HCT116 (cell line): ENCODE measurements around the gene CPM. TPM values are rescaled to one million over a fixed set of nuclear protein-coding genes. Genes with fewer than 3 reads are reported as not detected.
A peak's percentile ranks its signal among the peaks of the same experiment; 100 is the strongest.

Experiments used
- ATAC-seq: fragments of 200-7000 bp; cut with Tn5 transposase; 2 replicates; pipeline ENCODE4 v1.9.1; 2020; ENCODE audit warnings: mild to moderate bottlenecking, moderate library complexity
- BruUV-seq: library from RNA; stranded (reverse); fragments of 400-500 nt; replicated peaks from 2 replicates; lab custom pipeline; 2021; lab: Mats Ljungman, UMichigan
- CTCF ChIA-PET: fragments of 300-600 bp; sonication (Branson Sonifier 250); formaldehyde crosslinking; loops from one replicate; lab custom pipeline; 2021; ENCODE audit warnings: antibody characterized with exemption; lab: Charles Lee
- POLR2A ChIA-PET: fragments of 300-600, 350-600 bp; sonication (Branson Sonifier 250); formaldehyde crosslinking; loops from one replicate; lab custom pipeline; 2021; ENCODE audit warnings: antibody characterized with exemption; lab: Charles Lee
- RAD21 ChIA-PET, 2 experiments: fragments of 300-600 bp; sonication (Branson Sonifier 250); formaldehyde crosslinking; loops; one replicate each; lab custom pipeline; 2023; ENCODE audit warnings: low total read pairs in 2 of 2; ENCODE audit not compliant: uncharacterized antibody in 2 of 2, unreplicated experiment in 2 of 2, low non-redundant PET in 1 of 2; lab: Charles Lee
- DNase-seq: peaks from one replicate; pipeline ENCODE4 v3.0.0-alpha.2; 2010; ENCODE audit warnings: low read depth, low spot score
- H2AFZ ChIP-seq: fragments of 200-600 bp; shearing (Covaris generic), sonication (generic); 2 replicates; pipeline ENCODE4 v1.6.1; 2017; ENCODE audit warnings: low read depth, mixed run types, mixed read lengths, antibody characterized with exemption, low read length; ENCODE audit not compliant: poor library complexity, severe bottlenecking
- H3K27ac ChIP-seq: 2 replicates; pipeline ENCODE4 v1.5.1; 2012; ENCODE audit warnings: low read depth, low read length
- H3K27me3 ChIP-seq: fragments of 200-600 bp; sonication (generic); 2 replicates; pipeline ENCODE4 v1.6.1; 2016; ENCODE audit warnings: mixed run types, low read length, mixed read lengths; ENCODE audit not compliant: insufficient read depth
- H3K36me3 ChIP-seq, 2 experiments: fragments of 200-500 bp in 1 of 2; fragments of 200-600 bp in 1 of 2; sonication (Bioruptor generic) in 1 of 2; sonication (generic) in 1 of 2; 2 replicates each; pipeline versions ENCODE4 v1.5.1 to v1.6.1; 2014 to 2016; ENCODE audit warnings: low read length in 2 of 2, inconsistent platforms in 1 of 2, mixed read lengths in 1 of 2, mixed run types in 1 of 2; ENCODE audit not compliant: insufficient read depth in 2 of 2, control insufficient read depth in 1 of 2
- H3K4me1 ChIP-seq, 2 experiments: fragments of 200-600 bp in 1 of 2; sonication (generic) in 1 of 2; 2 replicates each; pipeline versions ENCODE4 v1.5.1 to v1.6.1; 2012 to 2017; ENCODE audit warnings: low read length in 2 of 2, inconsistent platforms in 1 of 2, mild to moderate bottlenecking in 1 of 2, mixed read lengths in 1 of 2, mixed run types in 1 of 2, moderate library complexity in 1 of 2; ENCODE audit not compliant: insufficient read depth in 2 of 2, control insufficient read depth in 1 of 2
- H3K4me2 ChIP-seq: fragments of 200-600 bp; sonication (generic); 2 replicates; pipeline ENCODE4 v1.6.1; 2017; ENCODE audit warnings: mixed run types, low read length, mixed read lengths
- H3K4me3 ChIP-seq, 2 experiments: fragments of 200-600 bp in 1 of 2; sonication (generic) in 1 of 2; replicated peaks in 1 of 2; 2 replicates each; pipeline ENCODE4 v1.5.1; 2011 to 2016; ENCODE audit warnings: low read length in 2 of 2, control low read depth in 1 of 2, low read depth in 1 of 2, mild to moderate bottlenecking in 1 of 2, mixed read lengths in 1 of 2, mixed run types in 1 of 2
- H3K79me2 ChIP-seq: fragments of 200-600 bp; sonication (generic); 2 replicates; pipeline ENCODE4 v1.6.1; 2017; ENCODE audit warnings: mild to moderate bottlenecking, mixed run types, low read length, moderate library complexity, mixed read lengths; ENCODE audit not compliant: insufficient read depth
- H3K9ac ChIP-seq: fragments of 200-600 bp; sonication (generic); 2 replicates; pipeline ENCODE4 v1.6.1; 2016; ENCODE audit warnings: low read length, mixed read lengths
- H3K9me2 ChIP-seq: fragments of 200-600 bp; sonication (generic), shearing (Covaris generic); 2 replicates; pipeline ENCODE4 v1.6.1; 2017; ENCODE audit warnings: mixed run types, mild to moderate bottlenecking, moderate library complexity; ENCODE audit not compliant: insufficient read depth
- H3K9me3 ChIP-seq, 2 experiments: fragments of 200-500 bp in 1 of 2; fragments of 200-600 bp in 1 of 2; sonication (Bioruptor generic) in 1 of 2; sonication (generic) in 1 of 2; 2 replicates each; pipeline ENCODE4 v1.6.1; 2014 to 2017; ENCODE audit warnings: low read length in 2 of 2, mixed read lengths in 2 of 2, inconsistent platforms in 1 of 2, low read depth in 1 of 2, mild to moderate bottlenecking in 1 of 2, mixed run types in 1 of 2, moderate library complexity in 1 of 2; ENCODE audit not compliant: control insufficient read depth in 1 of 2, insufficient read depth in 1 of 2
- H4K20me1 ChIP-seq: fragments of 200-600 bp; sonication (generic), shearing (Covaris generic); 2 replicates; pipeline ENCODE4 v1.6.1; 2017; ENCODE audit warnings: mixed run types, mild to moderate bottlenecking, moderate library complexity; ENCODE audit not compliant: insufficient read depth
- ATF3 ChIP-seq: IDR thresholded peaks from 2 replicates; pipeline ENCODE4 v1.6.1; 2012
- CEBPB ChIP-seq: IDR thresholded peaks from 2 replicates; pipeline ENCODE4 v1.6.1; 2012; ENCODE audit warnings: low read depth
- CTCF ChIP-seq, 3 experiments: fragments of 200-600 bp in 1 of 3; sonication (generic) in 1 of 3; IDR thresholded peaks in 2 of 3; conservative IDR thresholded peaks in 1 of 3; 2 replicates each; pipeline ENCODE4 v1.5.1; 2012 to 2017; ENCODE audit warnings: low read depth in 2 of 3, low read length in 2 of 3, antibody characterized with exemption in 1 of 3, borderline replicate concordance in 1 of 3, control low read depth in 1 of 3, mild to moderate bottlenecking in 1 of 3, mixed read lengths in 1 of 3, mixed run types in 1 of 3, moderate library complexity in 1 of 3; ENCODE audit not compliant: insufficient read depth in 1 of 3
- EGR1 ChIP-seq: IDR thresholded peaks from 2 replicates; pipeline ENCODE4 v1.6.1; 2012; ENCODE audit warnings: low read depth
- EZH2 ChIP-seq: fragments of 200-600 bp; sonication (generic); IDR thresholded peaks from 2 replicates; pipeline ENCODE4 v1.6.1; 2017; ENCODE audit warnings: antibody characterized with exemption, mixed run types
- FOSL1 ChIP-seq: IDR thresholded peaks from 2 replicates; pipeline ENCODE4 v1.6.1; 2012; ENCODE audit warnings: low read depth
- JUND ChIP-seq: IDR thresholded peaks from 2 replicates; pipeline ENCODE4 v1.6.1; 2012
- MAX ChIP-seq: IDR thresholded peaks from 2 replicates; pipeline ENCODE4 v1.6.1; 2012
- POLR2AphosphoS5 ChIP-seq: IDR thresholded peaks from 2 replicates; pipeline ENCODE4 v1.6.1; 2011; ENCODE audit warnings: mild to moderate bottlenecking, low read depth, low read length, moderate library complexity
- RAD21 ChIP-seq: IDR thresholded peaks from 2 replicates; pipeline ENCODE4 v1.6.1; 2012; ENCODE audit warnings: low read depth, mild to moderate bottlenecking
- SIN3A ChIP-seq: IDR thresholded peaks from 2 replicates; pipeline ENCODE4 v1.6.1; 2012; ENCODE audit warnings: low read depth
- SP1 ChIP-seq: IDR thresholded peaks from 2 replicates; pipeline ENCODE4 v1.6.1; 2012; ENCODE audit warnings: low read depth
- SRF ChIP-seq: IDR thresholded peaks from 2 replicates; pipeline ENCODE4 v1.6.1; 2012; ENCODE audit warnings: low read depth
- TCF7L2 ChIP-seq: IDR thresholded peaks from 2 replicates; pipeline ENCODE4 v1.7.0; 2011; ENCODE audit warnings: borderline replicate concordance, inconsistent platforms; ENCODE audit not compliant: insufficient read depth, insufficient read length; ENCODE audit errors: extremely low read depth
- YY1 ChIP-seq: IDR thresholded peaks from 2 replicates; pipeline ENCODE4 v1.6.1; 2011; ENCODE audit warnings: low read length, low read depth, moderate library complexity, mild to moderate bottlenecking; ENCODE audit not compliant: insufficient replicate concordance; ENCODE audit errors: extremely low read depth
- ZBTB33 ChIP-seq: IDR thresholded peaks from 2 replicates; pipeline ENCODE4 v1.6.1; 2011; ENCODE audit warnings: mild to moderate bottlenecking, low read length, moderate library complexity; ENCODE audit not compliant: insufficient replicate concordance; ENCODE audit errors: extremely low read depth
- ZNF274 ChIP-seq: fragments of 200-500 bp; sonication (Bioruptor generic); IDR thresholded peaks from 2 replicates; pipeline ENCODE4 v1.6.1; 2014; ENCODE audit warnings: mild to moderate bottlenecking, low read depth, low read length, inconsistent platforms
- intact Hi-C: fragments of 100-400 bp; cut with micrococcal nuclease; formaldehyde crosslinking; loops from 2 replicates; pipeline ENCODE4 v1.10.0; 2022
- total RNA-seq: library from RNA; stranded (reverse); gene quantifications from one replicate; pipeline ENCODE4 v1.2.1, GENCODE V29; 2021; ENCODE audit not compliant: unreplicated experiment

Gene CPM
- total RNA-seq, 1 experiment from 2014 or later, result 5.3 TPM

- peak; percentile 11; the same call in 1 of the 2 replicates for TF ChIP-seq FOSL1
- TF ChIP-seq RAD21, result no peak
- ChIA-PET RAD21 (no interaction called here), CTCF (no interaction called here), POLR2A (no interaction called here)
- H2AFZ ChIP-seq, result no peak overlapping the region
- no peaks in the 10 kb centered on the region for H3K27me3 ChIP-seq
- intact Hi-C loops, result no loop called here
- BruUV-seq, result no TSS peak
- no peak for DNase-seq
- ATAC-seq, result no peak
- no peaks in the 10 kb centered on the region for H3K79me2 ChIP-seq
- H3K4me1 ChIP-seq, result no peaks in the 10 kb centered on the region; a peak in 1 of 4 replicates
- no peaks in the 10 kb centered on the region for H4K20me1 ChIP-seq
- H3K27ac ChIP-seq, result no peak overlapping the region
- H3K9me2 ChIP-seq, result no peaks in the 10 kb centered on the region
- no peak overlapping the region for H3K9ac ChIP-seq
- 0 out of 4 replicates have a peak, but pooled peaks cover 4% of the 10 kb centered on the region in 2 experiments for H3K9me3 ChIP-seq
- no peak overlapping the region for H3K4me3 ChIP-seq
- no peaks in the 10 kb centered on the region for H3K36me3 ChIP-seq
- no peak overlapping the region for H3K4me2 ChIP-seq
These were observed 20.6 kb upstream of the CPM start for GRCh38 chr12:68953536-68953935.

- Histone ChIP-seq H3K27ac (no peak overlapping the region), H3K36me3 (no peaks in the 10 kb centered on the region), H2AFZ (no peak overlapping the region), H3K4me1 (no peaks in the 10 kb centered on the region; a peak in 1 of 4 replicates), H3K27me3 (no peaks in the 10 kb centered on the region), H3K9me3 (0 out of 4 replicates have a peak, but pooled peaks cover 4% of the 10 kb centered on the region in 2 experiments), H3K79me2 (no peaks in the 10 kb centered on the region), H3K4me3 (no peak overlapping the region), H3K9me2 (no peaks in the 10 kb centered on the region), H3K9ac (no peak overlapping the region), H3K4me2 (no peak overlapping the region), H4K20me1 (no peaks in the 10 kb centered on the region)
- ChIA-PET POLR2A (no interaction called here), CTCF (no interaction called here), RAD21 (no interaction called here)
- DNase-seq (no peak), ATAC-seq (no peak)
- intact Hi-C loops, result no loop called here
- BruUV-seq, result no TSS peak
- TF ChIP-seq POLR2AphosphoS5 (no peak), CTCF (IDR thresholded peaks at IDR 0.05 in 2 of 3, conservative IDR thresholded peaks at IDR 0.05 in 1 of 3; ENCODE audit: borderline replicate concordance in 1 of 3, insufficient read depth in 1 of 3, low read depth in 2 of 3, low read length in 2 of 3) (no peak), ATF3 (no peak), MAX (no peak), EGR1 (no peak), EZH2 (no peak), SP1 (no peak), JUND (no peak), CEBPB (no peak), TCF7L2 (no peak), ZNF274 (no peak), ZBTB33 (no peak), YY1 (no peak), FOSL1 (no peak), SIN3A (no peak), SRF (no peak)
These were observed 18.7 kb upstream of the CPM start for GRCh38 chr12:68951652-68952051.
